Activated CD8-positive, alpha-beta T cell treated with anti-CD3 and anti-CD28 coated beads for 36 hours (primary cell): ENCODE results near the gene TMEM269. TPM values are rescaled to one million over a fixed set of nuclear protein-coding genes. Genes with fewer than 3 reads are reported as not detected.

Source experiments
- ATAC-seq: fragments of 200-7000 bp; cut with Tn5 transposase; one replicate; pipeline ENCODE4 v1.10.0; 2021; ENCODE audit warnings: mild to moderate bottlenecking, moderate library complexity
- CTCF ChIA-PET: fragments of 350-600 bp; sonication (Branson Sonifier 250); formaldehyde crosslinking; loops from one replicate; lab custom pipeline; 2021; ENCODE audit warnings: antibody characterized with exemption; lab: Charles Lee
- POLR2A ChIA-PET: fragments of 350-600 bp; sonication (Branson Sonifier 250); formaldehyde crosslinking; loops from one replicate; lab custom pipeline; 2021; ENCODE audit warnings: antibody characterized with exemption; lab: Charles Lee
- DNase-seq: peaks from one replicate; pipeline ENCODE4 v3.0.0-alpha.2; 2020
- H3K27ac Mint-ChIP-seq: one replicate; pipeline ENCODE4 v1.8.0; 2021; ENCODE audit warnings: mild to moderate bottlenecking, mixed read lengths
- H3K27me3 Mint-ChIP-seq: one replicate; pipeline ENCODE4 v1.8.0; 2021; ENCODE audit warnings: mixed read lengths
- H3K36me3 Mint-ChIP-seq: one replicate; pipeline ENCODE4 v1.8.0; 2021; ENCODE audit warnings: low read depth, mixed read lengths
- H3K4me1 Mint-ChIP-seq: one replicate; pipeline ENCODE4 v1.8.0; 2021; ENCODE audit warnings: low read depth, mixed read lengths
- H3K4me3 Mint-ChIP-seq: one replicate; pipeline ENCODE4 v1.8.0; 2021; ENCODE audit warnings: mild to moderate bottlenecking, moderate library complexity, mixed read lengths
- H3K9me3 Mint-ChIP-seq: one replicate; pipeline ENCODE4 v1.8.0; 2021; ENCODE audit warnings: mixed read lengths
- CTCF ChIP-seq: fragments of 200-600 bp; IDR thresholded peaks from one replicate; pipeline ENCODE4 v1.8.0; 2022; ENCODE audit warnings: antibody characterized with exemption, mild to moderate bottlenecking
- intact Hi-C: fragments of 100-400 bp; cut with micrococcal nuclease; formaldehyde crosslinking; loops from one replicate; pipeline ENCODE4 v1.10.0; 2022
- total RNA-seq, 2 experiments: library from RNA; stranded (reverse); gene quantifications; one replicate each; pipeline ENCODE4 v1.2.3, GENCODE V29; 2021

TMEM269 gene
- total RNA-seq, 2 experiments from 2014 or later = 0.22 to 0.32 TPM

GRCh38 chr1:42776502-42776901, 8.3 kb upstream of the TMEM269 start:
- H3K4me1 Mint-ChIP-seq = peaks cover 33% of the 10 kb centered on the region
- ATAC-seq = no peak
- H3K27me3 Mint-ChIP-seq = no peaks in the 10 kb centered on the region
- intact Hi-C loops = no loop called here
- DNase-seq = no peak
- H3K9me3 Mint-ChIP-seq = no peaks in the 10 kb centered on the region
- no peak overlapping the region for H3K4me3 Mint-ChIP-seq
- ChIA-PET CTCF (interaction anchor here (1.2 to 3.7 kb wide), 6 partner anchors 9 to 300 kb away, joined by 3 to 41 read pairs (median 6); partner anchors contain the start of genes C1orf50 and P3H1), POLR2A (interaction anchor here (0.6 to 1.2 kb wide), 3 partner anchors 137 to 928 kb away, joined by 3 read pairs; no protein-coding TSS in a partner anchor)
- peaks cover 57% of the 10 kb centered on the region for H3K36me3 Mint-ChIP-seq
- TF ChIP-seq CTCF = no peak
- H3K27ac Mint-ChIP-seq = no peak overlapping the region

- CTCF ChIA-PET = interaction anchor here (0.5 to 3.7 kb wide), 23 partner anchors 10 to 299 kb away, joined by 3 to 41 read pairs (median 5); partner anchors contain the start of genes C1orf50, ERMAP, P3H1 and SVBP
- H3K4me3 Mint-ChIP-seq = no peak overlapping the region
- H3K27ac Mint-ChIP-seq = no peak overlapping the region
- peak; percentile 76 for TF ChIP-seq CTCF
- ATAC-seq = peak; percentile 82
- peaks cover 28% of the 10 kb centered on the region for H3K4me1 Mint-ChIP-seq
- H3K9me3 Mint-ChIP-seq = no peaks in the 10 kb centered on the region
- peak; percentile 56 for DNase-seq
- no peaks in the 10 kb centered on the region for H3K27me3 Mint-ChIP-seq
- peaks cover 59% of the 10 kb centered on the region for H3K36me3 Mint-ChIP-seq
- intact Hi-C loops = no loop called here
- POLR2A ChIA-PET = no interaction called here
These were observed 6.9 kb upstream of the TMEM269 start for GRCh38 chr1:42777852-42778251.

GRCh38 chr1:42779725-42780124, 5.1 kb upstream of the TMEM269 start:
- ChIA-PET CTCF (interaction anchor here (0.6 to 1.5 kb wide), 6 partner anchors 68 to 578 kb away, joined by 3 to 8 read pairs (median 3); no protein-coding TSS in a partner anchor), POLR2A (interaction anchor here (0.7 to 1.9 kb wide), 4 partner anchors 12 to 45 kb away, joined by 3 to 7 read pairs (median 3); partner anchors contain the start of genes C1orf50 and P3H1)
- H3K27me3 Mint-ChIP-seq = no peaks in the 10 kb centered on the region
- DNase-seq = no peak
- H3K36me3 Mint-ChIP-seq = peaks cover 60% of the 10 kb centered on the region
- H3K4me3 Mint-ChIP-seq = no peak overlapping the region
- TF ChIP-seq CTCF = no peak
- no peak for ATAC-seq
- H3K9me3 Mint-ChIP-seq = no peaks in the 10 kb centered on the region
- intact Hi-C loops = no loop called here
- H3K4me1 Mint-ChIP-seq = peaks cover 19% of the 10 kb centered on the region
- H3K27ac Mint-ChIP-seq = peak overlapping the region; percentile 27

GRCh38 chr1:42780176-42780575, 4.6 kb upstream of the TMEM269 start:
- no peak overlapping the region for H3K4me3 Mint-ChIP-seq
- H3K27ac Mint-ChIP-seq = no peak overlapping the region
- H3K9me3 Mint-ChIP-seq = no peaks in the 10 kb centered on the region
- ChIA-PET CTCF (interaction anchor here (0.8 to 1.5 kb wide), 5 partner anchors 68 to 578 kb away, joined by 3 to 8 read pairs (median 3); no protein-coding TSS in a partner anchor), POLR2A (interaction anchor here (1.4 to 1.9 kb wide), 2 partner anchors 13 to 35 kb away, joined by 3 to 7 read pairs; partner anchors contain the start of genes C1orf50 and P3H1)
- ATAC-seq (no peak), DNase-seq (no peak)
- intact Hi-C loops = no loop called here
- H3K4me1 Mint-ChIP-seq = peaks cover 15% of the 10 kb centered on the region
- TF ChIP-seq CTCF = no peak
- H3K36me3 Mint-ChIP-seq = peaks cover 55% of the 10 kb centered on the region
- no peaks in the 10 kb centered on the region for H3K27me3 Mint-ChIP-seq

GRCh38 chr1:42783092-42783491, 1.7 kb upstream of the TMEM269 start:
- intact Hi-C loops = no loop called here
- no peaks in the 10 kb centered on the region for H3K9me3 Mint-ChIP-seq
- CTCF ChIA-PET = interaction anchor here (0.9 to 2.4 kb wide), 5 partner anchors 17 to 291 kb away, joined by 3 to 11 read pairs (median 3); partner anchors contain the start of genes C1orf50, P3H1 and ZNF691
- no peak for TF ChIP-seq CTCF
- H3K27ac Mint-ChIP-seq = no peak overlapping the region
- ATAC-seq (no peak), DNase-seq (no peak)
- H3K4me1 Mint-ChIP-seq = peaks cover 23% of the 10 kb centered on the region
- no peak overlapping the region for H3K4me3 Mint-ChIP-seq
- POLR2A ChIA-PET = interaction anchor here (1.9 kb wide), 1 partner anchor 17 kb away, joined by 8 read pairs; the partner anchor contains the start of genes C1orf50 and P3H1
- H3K27me3 Mint-ChIP-seq = no peaks in the 10 kb centered on the region
- peaks cover 34% of the 10 kb centered on the region for H3K36me3 Mint-ChIP-seq
